B cell (primary cell): ENCODE data around the gene SEZ6L.

Experiments used
- CTCF ChIP-seq: fragments of 200-600 bp; IDR thresholded peaks from one replicate; pipeline ENCODE4 v1.8.0; 2022; ENCODE audit warnings: antibody characterized with exemption, mild to moderate bottlenecking
- EZH2 ChIP-seq: IDR thresholded peaks from 2 replicates; pipeline ENCODE4 v1.6.1; 2012; ENCODE audit warnings: borderline replicate concordance, low read depth, mild to moderate bottlenecking, moderate library complexity, low read length; ENCODE audit not compliant: insufficient read depth, poor library complexity, severe bottlenecking

GRCh38 chr22:26197425-26197824 lies 28.2 kb downstream of the SEZ6L start:
- TF ChIP-seq CTCF (no peak), EZH2 (no peak)
